GDM1 (cell line): ENCODE measurements around the gene CLEC4G.

ENCODE experiments used
- DNase-seq: peaks from one replicate; lab custom pipeline; 2025; lab: John Stamatoyannopoulos, UW

Gene CLEC4G

GRCh38 chr19:7729211-7729610, 2.7 kb downstream of the CLEC4G start:
- no peak for DNase-seq

DNA sequence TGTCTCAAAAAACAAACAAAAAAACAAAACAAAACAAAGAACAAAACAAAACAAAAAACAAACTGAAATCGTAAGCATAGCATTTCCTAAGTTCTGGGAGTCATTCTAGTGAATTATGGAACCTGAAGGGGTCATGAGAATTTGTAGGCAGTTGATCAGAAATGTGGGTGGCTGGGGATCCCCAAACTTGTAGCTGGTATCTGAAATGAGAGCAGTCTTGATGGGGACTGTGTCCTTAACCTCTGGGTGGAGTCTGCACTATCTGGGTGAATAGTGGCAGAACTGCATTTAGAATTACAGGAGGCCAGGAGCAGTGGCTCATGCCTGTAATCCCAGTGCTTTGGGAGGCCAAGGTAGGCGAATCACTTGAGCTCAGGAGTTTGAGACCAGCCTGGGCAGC, 6.1 kb downstream of the CLEC4G start:
- DNase-seq: no peak

GRCh38 chr19:7722231-7722651, 9.7 kb downstream of the CLEC4G start:
- no peak for DNase-seq

- no peak for DNase-seq
These were observed 11.6 kb downstream of the CLEC4G start for GRCh38 chr19:7720351-7720750.

- no peak for DNase-seq
These were observed 13.2 kb downstream of the CLEC4G start for GRCh38 chr19:7718668-7719067.

- no peak for DNase-seq
These were observed 15.1 kb downstream of the CLEC4G start for GRCh38 chr19:7716762-7717161.

GRCh38 chr19:7715671-7716070, 16.2 kb downstream of the CLEC4G start:
- DNase-seq: no peak

- no peak for DNase-seq
These were observed 21.3 kb downstream of the CLEC4G start for GRCh38 chr19:7710616-7711015.

DNA sequence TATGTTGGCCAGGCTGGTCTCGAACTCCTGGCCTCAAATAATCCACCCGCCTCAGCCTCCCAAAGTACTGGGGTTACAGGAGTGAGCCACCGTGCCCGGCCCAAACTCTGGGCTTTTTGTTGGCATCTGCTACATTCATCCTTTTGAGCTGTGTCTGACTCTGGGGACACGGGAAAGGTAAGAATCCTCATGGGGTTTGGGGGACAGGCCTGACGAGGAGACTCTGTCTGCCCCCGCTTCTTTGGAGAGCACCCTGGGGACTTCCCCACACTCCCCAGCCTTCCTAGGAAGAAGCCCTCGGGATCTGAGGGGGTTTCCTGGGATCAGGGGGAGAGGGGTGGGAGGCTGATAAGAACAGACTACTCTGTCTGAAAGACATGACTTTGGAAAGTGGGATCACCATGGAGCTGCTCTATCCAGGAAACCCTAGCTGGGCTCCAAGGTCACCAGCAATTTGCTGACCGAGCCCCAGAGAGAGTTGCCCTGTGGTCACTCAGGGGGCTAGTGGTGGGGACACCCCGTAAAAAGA, 21.9 kb downstream of the CLEC4G start:
- no peak for DNase-seq

DNA sequence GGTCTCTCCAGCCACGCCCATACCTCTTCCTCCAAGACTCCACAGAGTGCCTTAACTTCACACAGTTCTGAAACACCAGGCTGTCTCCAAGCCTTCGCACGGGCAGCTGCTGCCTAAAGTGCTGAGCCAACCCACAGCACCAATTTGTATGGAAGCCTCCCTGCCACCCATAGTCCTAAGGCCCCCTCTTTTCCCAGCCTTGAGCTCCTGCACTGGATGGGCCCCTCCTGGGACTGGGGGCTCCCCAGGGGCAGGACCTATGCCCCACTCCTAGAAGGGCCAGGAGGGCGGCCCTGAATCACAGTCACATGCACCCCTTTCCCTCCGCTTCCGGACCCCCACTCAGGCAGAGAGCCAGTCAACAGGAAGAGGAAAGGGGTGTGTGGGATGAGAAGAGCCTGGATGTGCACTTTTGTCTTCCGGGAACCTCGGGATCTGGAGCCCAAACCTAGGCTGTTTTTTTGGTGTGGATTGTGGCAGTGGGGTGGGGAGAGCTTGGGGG, 24.9 kb downstream of the CLEC4G start:
- no peak for DNase-seq

DNA sequence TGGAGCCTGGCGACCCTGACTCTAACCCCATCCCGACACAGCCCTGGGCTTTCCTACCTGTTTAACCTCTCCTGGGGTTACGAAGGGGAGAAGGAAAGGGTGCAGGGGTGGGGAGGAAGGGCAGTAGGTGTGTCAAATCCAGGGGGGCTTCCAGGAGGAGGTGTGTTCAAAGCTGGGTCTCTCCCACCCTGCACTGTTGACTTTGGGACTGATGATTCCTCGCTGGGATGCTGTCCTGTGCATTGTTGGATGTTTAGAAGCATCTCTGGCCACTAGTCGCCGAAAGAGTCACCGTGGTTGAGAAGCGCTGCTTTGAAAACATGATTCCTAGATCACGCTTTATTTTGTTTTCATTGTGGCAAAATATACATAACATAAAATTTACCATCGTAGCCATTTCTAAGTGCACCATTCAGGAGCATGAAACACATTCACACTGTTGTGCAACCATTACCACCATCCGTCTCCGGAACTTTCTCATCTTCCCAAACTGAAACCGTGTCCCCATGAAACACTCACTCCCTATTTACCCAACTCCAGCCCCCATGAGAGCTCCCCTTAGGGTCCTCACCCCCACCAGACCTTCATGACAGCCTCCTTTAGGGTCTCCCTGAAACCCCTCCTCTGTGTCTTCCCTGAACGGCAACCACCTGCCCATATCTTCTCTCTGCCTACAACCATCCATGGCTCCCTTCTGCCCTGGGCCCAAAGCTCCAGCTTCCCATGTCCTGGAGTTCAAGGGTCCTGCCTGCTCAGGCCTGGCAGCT, 25.5 kb downstream of the CLEC4G start:
- DNase-seq: no peak

DNA sequence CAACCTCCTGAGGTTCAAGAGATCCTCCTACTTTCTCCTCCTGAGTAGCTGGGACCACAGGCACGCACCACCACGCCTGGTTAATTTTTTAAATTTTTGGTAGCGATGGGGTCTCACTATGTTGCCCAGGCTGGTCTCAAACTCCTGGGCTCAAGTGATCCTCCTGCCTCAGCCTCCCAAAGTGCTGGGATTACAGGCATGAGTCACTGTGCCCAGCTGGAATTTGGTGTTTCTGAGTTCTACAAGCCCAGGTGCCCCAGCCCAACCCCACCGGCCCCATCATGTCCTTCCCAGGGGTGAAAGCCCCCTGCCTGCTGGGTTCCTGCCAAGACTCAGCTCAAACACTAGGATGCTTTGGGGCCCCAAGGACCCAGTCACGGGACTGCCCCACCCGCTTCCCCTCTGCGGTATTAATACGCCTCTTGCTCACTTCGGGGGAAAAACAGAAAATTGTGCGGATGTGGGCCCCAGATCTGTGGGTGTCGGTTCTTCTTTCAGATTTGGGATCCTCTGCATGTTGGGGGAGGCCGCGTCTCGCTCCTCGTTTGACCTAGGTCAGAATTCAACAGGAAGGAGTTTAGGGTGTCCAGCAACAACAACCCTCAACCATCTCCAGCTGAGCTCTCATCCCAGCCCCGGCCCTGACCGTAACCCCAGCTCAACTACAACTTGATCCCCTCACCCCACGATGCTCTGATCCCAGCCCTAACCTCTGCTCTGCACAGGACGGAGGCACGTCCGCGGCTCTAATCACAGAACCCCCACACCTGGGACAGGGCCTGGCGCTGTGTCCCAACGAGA, 26.3 kb downstream of the CLEC4G start:
- peak; percentile 40 for DNase-seq

DNA sequence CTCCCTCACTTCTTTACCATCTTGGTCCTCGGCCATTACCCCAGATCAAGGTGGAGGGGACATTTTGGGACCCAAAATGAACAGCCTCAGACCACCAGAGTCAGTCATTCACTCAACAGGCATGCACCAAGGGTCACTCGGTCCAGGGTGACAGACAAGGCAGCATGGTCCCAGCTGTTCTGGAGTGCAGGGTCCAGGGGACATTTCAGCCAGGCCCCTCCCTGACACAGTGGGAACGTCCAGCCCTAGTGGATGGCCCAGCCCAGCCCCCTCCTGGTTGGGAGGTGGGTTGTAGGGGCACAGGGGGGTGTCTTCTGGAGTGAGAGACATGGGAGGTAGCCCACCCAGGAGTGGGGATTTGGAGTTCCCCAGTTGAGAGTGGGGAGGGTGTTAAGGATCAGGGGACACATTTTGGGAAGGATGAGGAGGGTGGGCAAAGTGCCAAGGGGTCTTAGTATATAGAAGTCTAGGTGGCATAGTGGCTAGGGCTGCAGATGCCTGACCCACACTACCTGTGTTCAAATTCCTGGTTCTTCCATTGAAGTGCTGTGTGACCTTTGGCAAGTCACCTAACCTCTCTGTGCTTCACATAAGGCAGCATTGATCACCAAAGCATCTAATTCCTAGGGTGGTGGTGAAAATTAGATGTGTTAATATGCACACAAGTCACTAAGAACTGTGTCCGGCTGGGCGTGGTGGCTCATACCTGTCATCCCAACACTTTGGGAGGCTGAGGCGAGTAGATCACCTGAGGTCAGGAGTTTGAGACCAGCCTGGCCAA, 27.4 kb downstream of the CLEC4G start:
- no peak for DNase-seq

- DNase-seq: no peak
These were observed 28.6 kb downstream of the CLEC4G start for GRCh38 chr19:7703332-7703731.

DNA sequence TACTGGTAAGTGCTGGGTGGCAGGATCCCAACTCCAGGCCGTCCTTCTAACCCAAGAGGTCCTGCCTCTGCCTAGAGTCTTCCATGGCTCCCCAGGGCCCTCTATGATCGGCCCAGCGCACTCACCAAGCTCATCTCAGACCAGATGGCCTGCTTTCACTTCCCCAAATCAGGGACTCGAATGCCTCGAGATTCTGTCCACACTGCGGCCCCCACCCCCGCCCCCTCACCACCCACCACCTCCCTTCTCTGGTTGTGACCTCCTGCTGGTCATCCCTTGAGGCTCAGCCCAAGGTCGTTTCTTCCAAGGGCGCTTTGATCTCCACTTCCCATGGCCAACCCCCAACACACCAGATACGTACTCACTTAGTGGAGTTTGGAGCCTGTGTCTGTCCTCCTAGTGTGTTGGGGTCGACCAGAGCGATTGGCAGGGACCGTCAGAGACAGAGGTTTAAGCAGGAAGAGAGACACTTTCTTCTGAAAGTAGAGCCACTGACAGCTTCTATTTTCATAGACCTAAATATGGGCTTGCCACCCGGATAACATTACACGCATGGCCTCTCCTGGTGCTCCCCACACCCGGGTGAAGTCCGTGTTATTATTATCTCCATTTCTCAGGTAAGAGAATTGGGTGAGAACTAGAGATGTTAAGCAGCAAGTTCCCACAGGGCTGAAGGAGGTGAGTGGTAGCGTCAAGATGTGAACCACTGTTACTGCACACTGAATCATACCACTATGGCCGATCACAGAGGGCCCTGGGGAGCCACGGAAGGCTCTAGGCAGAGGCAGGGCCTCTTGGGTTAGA, 30.1 kb downstream of the CLEC4G start, which contains the start of gene FCER2:
Gene FCER2, minus strand, starts transcription at position 478 of the 804 bp plus-strand sequence. CDS start 2,371 bp downstream, outside the sequence.
- DNase-seq: no peak

GRCh38 chr19:7701049-7701653, 30.8 kb downstream of the CLEC4G start:
- no peak for DNase-seq

DNA sequence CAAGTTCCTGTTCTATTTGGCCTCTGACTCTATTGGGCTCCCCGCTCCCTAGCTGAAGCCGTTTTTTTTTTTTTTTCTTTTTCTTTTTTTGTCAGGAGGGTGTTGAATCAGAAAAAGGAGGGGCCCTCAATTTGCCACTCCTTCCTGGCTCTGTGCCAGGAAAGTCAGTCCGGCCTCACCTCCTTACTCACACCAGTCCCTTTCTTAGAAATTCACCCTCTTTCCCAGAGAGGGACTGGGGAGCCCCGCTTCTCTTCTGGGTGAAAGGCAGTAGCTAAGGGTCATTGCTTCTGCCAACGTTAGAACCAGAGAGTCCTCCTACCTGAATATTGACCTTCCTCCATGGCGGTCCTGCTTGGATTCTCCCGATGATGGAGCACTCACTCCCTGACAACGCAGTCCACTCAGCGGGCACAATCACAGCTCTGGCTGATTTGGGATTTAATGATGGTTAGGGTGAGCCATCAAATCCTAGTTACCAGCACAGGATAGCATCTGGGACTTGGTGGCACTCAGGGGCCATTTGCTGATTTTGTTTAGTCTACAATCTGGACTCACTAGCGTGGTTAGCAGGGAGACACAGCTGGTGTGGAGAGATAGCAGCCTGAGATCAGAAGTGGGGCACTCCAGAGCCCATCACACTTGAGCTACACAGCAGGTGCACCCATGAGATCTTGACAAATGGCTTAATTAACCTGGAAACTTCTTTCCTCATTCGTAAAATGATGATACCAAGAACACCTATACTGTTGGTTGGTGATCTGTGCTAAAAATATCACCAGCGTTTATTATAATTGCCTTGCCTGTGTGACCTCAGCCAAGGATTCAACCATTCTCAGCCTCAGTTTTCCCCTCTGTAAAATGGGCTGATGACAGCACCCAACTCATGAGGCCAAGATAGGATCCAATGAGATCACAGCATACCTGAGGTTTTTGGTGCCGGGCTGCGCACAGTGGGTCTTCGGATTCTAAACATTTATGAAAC, 32.2 kb downstream of the CLEC4G start:
- DNase-seq: no peak

- DNase-seq: no peak
These were observed 32.9 kb downstream of the CLEC4G start for GRCh38 chr19:7699003-7699402.

- DNase-seq: no peak
These were observed 33.3 kb downstream of the CLEC4G start for GRCh38 chr19:7698583-7698982.
